Hippocampal formation (tissue), 2 donors: Measurements from ENCODE around the gene FAM240B.

ENCODE experiments used
- DNase-seq, 2 donors: peaks; one replicate each; lab custom pipeline; 2025; lab: John Stamatoyannopoulos, UW

The FAM240B gene

DNA sequence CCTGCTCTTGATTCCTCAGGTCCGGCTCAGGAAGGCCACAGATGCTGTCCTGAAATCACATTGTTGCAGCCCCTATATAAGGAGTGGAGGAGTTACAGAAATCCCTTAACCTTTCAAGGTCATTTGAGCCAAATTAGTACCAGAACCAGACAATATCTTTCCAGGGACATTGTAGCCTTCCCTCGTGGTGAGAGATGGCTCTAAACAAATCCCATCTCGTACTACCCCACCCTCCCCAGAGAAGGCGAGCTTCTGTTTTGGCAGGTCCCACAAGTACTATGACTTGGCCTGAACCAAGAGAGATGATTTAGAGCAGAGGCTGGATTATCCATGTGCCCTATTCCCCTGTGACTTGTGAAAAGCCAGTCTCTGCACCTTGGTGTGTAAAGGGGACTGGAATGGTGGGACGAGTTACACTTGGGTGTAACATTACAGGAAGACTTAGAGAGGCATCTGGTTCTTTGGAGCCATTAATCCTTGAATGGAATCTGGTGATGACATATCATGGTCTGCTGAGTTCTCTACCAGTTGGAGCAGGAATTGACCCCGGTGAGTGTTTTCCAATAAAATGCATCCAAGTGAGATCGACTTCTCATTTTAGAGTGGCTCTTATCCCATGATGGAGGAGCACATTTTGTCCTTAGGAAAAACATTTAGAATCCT lies at the start of gene FAM240B:
TSS of gene FAM240B (minus strand) at position 51 of the 663 bp plus-strand sequence. CDS start 16,134 bp downstream, outside the sequence.
- DNase-seq = no peak

DNA sequence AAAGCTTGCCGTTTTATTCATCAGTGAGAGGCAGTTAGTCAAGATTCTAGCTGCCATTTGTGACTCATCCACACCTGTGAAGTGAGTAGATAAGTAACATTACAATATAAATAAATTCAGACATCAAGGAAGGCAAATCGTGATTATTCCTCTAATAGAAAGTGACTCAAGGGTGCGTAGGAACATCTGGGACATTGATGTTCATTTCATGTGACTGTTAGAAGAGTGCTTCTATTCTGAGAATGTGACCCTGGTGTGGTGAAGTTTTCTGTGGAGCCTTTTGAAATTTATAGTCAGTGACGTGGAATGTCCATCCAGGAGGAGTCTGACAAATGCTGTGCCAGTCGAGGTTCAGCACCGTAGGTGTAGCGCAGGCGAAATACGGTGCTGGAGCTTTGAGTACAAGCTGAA lies 48.4 kb upstream of the FAM240B start:
- no peak for DNase-seq

DNA sequence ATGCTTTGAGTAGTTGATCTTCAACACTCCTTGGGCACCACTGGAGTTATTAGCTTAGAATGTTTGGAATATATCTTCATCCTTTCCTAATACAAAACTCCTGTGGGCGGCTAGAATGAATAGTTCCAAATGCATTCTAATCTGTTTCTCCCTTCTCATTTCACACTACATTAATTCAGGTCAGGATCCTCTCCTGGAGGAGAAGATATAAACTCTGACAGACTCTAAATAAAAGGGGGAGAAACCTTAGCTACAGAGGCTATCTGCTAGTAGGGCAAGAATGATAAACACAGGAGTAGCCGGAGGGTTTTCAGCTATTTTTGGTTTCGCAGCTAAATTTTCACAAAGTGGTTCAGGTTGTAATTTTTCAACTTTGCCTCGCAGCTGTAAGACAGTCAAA lies 45.2 kb upstream of the FAM240B start:
- DNase-seq = no peak

DNA sequence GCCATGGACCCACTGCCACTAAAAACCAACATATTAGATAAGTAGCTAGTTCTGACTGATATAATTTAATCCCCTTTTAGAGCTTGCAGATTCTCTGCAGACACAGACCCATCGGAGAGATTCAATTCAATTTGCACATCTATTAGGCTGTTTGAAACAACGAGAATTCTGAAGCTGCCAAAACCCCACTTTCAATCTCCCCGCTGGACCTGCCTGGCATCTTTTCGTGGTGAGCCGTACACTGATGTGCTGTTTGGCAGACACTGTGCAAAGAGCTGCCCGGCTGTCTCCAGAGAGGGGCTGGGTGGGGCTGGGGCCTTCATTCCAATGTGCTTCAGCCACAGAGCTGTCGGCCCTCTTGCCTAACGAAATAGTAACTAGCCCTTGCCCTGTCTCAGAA lies 42.1 kb upstream of the FAM240B start:
- no peak for DNase-seq

DNA sequence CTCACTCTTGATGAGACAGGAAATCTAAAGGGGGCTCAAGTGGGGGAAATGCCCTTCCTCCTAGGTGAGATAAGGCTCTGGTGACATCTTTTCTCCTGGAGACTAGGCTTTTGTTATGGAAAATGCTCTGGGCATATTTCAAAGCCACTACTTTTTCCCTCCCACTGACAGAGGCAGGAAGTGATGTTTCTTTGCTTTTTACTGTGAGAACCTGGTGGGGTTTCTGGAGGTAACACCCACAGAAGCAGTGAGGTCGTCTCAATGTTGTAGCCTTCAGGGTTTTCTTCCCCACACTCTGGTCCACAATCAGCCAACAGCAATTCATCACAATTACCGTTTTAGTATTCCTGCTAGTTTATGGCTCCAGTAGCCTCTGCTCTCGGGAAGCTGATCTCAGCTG lies 41.4 kb upstream of the FAM240B start:
- DNase-seq = no peak

DNA sequence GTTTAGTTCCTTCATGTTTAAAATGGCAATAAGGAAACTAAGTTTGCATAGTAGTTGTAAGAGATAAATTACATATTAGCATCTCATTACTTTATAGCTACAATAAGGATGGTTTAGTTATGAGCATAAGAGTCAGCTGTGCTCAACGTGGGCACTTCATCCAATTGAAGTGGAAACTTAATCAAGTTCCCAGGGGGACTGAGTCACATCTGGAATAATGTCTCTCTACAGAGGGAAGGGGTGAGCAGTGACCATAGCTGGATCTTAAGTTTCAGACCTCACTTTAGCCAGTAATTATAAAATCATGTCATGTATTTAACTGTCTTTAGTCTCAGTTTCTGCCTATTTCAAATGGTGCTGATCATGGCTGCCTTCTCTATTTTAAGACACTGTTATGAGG lies 36.8 kb upstream of the FAM240B start:
- DNase-seq = no peak

DNA sequence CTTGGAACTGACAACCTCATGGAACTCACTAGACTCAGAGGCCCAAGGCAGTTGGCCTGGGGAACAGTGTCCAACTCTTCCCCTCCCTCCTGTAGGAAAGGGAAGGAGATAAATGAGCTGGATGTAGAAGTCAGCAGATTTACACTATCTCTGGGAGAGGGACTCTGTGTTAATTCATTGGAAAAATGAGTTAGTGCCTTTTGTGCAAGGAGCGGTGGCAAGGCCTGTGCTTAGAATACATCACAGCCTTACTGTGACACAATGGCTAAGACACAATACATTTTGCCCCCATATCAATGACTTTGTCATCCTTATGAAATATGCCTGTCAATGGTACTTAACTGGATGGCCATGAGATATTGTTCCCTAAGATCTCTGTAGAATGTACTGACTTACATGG lies 28.0 kb upstream of the FAM240B start:
- DNase-seq = no peak

DNA sequence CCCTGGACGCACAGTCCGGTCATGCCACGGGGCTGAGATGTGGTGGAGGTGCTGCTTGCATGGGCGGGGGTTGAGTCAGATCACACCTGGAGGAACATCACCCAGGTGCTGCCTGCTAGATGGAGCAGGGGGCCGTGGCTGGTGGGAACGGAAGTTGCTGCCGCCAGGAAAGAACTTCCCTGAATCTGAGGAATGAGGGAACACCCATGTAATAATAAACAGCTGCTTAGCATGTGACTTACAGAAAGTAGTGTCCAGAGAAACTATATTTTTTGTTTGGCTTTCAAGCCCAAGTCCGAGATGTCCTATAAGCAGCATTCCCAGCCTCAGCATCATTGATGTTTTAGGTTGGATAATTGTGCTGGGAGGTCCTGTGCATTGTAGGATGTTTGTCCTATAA lies 27.1 kb upstream of the FAM240B start:
- DNase-seq = no peak

DNA sequence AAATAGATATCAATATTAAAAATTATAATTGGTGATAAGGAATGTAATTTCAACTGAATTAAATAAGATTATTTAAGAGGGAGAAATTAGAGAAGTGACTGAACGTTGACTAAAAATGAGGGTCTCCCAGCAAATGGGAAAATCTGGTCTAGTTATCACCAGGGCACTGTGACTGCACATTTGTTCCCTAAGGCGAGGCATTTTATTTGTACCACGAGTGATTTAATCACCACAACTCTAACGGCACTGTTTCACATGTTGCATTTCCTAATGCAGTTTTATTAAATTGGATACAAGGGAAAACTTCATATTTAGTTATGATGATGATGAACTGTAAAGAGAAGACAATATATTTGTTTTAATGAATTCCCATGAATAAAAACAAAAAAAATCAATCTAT lies 26.4 kb upstream of the FAM240B start:
- DNase-seq = no peak

DNA sequence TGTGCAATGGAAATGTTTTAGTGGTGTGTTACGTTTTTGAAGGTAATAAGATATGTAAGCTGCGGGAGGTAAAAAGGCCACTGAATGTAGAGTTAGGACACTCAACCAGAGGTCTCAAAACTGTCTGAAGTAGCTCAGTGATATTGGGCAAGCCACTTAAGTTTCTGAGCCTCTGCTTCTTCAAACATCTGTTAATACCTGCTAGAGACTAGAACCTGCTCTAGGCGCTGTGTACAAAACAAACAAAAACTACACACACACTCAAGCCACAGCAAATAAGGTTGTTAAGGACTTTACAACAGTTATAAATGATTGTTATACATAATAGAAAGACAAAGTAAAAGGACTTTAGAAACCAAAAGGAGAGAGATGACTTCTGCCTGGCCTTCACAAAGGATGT lies 24.6 kb upstream of the FAM240B start:
- DNase-seq = no peak

DNA sequence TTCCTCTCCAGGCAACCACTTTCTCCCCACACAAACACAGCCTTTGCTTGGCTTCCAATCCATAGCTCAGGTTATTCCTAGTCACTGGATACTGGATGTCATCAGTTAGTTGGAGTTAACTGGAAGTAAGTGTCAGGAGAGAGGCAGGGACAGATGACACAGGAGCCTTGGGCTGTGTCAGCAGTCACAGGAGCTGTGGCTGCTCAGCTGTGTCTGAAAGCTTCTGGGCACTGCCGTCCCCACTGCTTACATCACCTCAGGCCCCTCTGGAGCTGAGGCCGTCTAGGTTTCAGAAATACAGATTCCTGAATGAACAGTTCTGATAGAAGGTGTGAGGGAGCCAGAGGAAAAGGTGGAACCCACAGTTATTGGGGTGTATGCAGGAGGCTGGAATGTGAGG lies 17.3 kb upstream of the FAM240B start:
- DNase-seq = no peak

DNA sequence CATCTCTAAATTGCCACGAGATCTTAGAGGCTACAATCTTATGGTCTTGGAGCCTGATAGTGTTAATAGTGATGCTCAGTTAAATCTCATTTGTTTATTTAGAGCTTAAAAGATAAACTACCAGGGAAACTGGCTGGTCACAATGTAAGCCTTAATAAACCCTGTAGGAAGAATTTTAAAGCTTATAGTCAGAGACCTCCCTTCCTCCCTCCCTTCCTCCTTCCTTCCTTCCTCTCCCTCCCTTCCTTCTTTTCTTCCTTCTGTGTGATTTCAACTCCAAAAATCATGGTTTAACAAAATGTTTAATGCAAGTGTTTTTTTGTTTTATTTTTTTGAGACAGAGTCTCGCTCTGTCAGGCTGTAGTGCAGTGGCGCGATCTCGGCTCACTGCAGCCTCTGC lies 14.9 kb upstream of the FAM240B start:
- no peak for DNase-seq

DNA sequence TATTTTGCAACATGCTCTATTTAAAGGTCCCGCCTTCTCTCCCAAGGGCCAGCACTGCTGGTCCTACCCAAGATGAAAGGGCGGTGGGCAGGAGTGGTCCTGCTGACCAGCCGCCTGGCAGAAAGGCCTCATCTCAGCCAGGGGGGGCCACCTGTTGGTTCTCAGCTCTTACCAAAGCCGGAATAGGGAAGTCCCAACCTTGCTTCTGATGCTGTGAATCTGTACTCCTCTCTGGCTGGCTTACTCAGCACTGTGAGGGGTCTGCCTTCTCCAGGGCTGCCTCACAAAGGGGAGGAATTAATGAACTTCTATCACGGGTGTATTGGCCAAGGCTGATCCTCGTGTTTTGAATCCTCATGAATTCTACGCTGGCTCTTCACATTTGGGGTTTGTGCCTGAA lies 13.6 kb upstream of the FAM240B start:
- no peak for DNase-seq

DNA sequence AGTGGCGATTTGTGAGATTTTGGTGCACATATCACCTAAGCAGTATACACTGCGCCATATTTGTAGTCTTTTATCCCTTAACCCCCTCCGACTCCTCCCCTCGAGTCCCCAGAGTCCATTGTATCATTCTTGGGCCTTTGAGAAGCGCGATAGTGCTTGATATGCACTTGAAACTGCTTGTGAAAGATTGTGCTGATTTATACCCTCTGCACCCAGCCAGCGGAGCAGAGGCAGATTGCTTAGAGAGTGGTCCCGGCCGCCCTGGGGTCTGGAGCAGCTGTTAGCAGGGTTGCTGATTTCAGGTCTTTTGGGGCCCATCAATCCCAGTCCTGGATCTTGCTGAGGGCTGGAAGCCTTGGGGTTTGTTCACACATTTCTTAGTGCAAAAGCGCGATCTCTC lies 13.0 kb upstream of the FAM240B start:
- DNase-seq = no peak

DNA sequence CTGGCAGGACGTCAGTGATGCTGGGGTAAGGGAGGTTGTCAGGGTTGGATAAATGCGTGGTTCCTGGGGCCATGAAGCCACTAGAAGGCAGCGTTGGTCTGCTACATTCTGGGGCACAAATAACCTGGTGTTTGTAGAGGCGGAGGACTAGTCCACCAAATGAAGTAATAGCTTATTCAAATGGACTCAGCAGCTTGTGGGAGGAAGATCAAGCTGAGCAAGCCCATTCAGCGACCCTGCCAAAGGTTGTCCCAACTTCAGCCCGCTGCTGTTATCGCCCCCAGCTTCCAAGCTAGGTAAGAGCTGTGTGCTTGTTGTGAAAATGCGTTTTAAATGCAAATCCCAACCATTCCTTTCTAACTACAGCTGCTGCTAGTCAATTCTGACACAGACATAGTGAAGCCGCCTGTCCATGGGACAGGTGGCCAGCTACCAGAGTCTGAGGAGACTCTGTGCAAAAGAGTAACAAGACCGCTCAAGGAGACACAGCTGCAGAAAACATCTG lies 7.6 kb upstream of the FAM240B start:
- DNase-seq = no peak

DNA sequence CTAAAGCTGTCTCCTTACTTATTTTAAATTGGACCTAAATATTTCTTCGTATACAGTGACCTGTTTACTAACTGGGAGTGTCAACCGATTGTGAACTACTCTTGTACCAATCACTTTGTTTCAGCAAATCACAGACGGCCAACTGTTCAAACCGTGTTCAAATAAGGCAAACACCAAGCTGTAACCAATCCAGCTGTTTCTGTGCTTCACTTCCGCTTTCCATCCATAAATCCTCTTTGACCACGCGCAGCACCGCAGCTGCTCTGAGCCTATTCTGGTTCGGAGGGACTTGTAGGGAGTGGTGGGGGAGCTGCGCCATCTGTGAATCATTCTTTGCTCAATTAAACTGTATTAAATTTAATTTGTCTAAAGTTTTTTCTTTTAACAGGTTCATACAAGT lies 4.8 kb upstream of the FAM240B start:
- no peak for DNase-seq

DNA sequence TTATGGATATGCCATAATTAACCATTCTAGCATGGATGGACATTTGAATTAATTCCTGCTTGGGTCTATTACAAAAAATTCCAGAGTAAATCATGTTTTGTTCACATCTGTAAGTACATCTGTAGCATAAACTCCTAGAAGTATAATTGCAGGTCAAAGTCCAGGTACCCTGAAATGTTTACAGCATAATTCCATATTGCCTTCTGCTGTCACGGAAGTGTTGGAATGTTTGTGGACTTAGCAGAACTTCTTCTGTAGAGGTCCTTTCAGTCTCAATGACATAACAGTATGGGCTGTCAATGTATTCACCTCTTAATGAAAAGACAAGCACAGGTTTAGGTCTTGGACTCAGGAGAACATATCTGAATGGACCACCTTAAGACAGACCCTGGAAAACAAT lies 1.8 kb downstream of the FAM240B start:
- no peak for DNase-seq

DNA sequence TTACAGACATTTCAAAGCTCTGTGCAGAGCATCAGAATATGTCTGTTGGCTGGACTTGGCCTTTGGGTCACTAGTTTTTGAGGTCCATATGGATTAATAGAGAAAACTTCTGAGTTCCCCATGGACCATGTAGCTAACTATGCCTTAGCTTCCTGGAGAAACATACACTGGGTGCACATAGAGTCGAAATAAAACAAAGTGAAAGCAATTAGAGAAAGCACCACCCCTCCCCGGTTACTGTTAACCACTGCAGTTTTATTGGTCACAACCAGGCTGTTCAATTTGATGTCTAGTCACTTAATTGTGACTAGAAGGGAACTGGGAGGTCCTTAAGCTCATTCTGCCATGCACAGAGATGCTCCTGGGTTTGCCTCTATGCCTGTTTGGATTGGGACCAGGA lies 4.2 kb downstream of the FAM240B start:
- DNase-seq = no peak

DNA sequence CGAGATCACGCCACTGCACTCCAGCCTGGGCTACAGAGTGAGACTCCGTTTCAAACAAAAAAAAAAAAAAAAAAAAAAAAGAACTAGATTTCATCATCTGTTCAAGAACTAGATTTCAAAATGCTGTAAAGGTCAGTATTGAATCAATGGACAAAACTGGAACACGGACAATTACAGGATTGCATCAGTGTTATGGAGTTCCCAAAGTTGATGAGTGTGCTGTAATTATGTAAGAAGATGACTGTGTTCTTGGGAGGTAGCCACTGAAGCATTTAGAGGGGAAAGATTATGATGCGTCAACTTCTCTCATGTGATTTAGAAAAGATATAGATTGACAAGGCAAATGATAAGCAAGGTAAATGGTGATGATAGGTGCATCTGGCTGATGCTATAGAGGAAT lies 6.5 kb downstream of the FAM240B start:
- DNase-seq = no peak

DNA sequence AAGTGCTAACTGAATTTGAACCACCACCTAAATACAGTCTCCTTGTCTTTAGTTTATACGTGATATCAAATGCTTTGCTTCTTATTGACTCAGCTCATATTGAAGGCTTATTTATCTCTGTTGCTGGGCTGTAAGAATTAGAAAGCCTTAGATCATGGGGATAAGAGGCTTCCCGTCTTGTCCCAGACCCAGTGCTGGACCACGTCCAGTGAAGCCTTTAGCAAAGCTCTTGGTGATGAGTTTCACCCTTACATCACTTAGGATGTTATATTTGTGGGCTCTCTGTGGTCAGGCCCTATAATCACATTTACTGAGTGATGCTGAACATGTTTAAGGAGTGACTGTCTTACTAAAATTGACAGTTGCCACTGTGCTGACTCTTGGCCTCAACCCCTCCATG lies 11.2 kb downstream of the FAM240B start:
- DNase-seq = no peak

DNA sequence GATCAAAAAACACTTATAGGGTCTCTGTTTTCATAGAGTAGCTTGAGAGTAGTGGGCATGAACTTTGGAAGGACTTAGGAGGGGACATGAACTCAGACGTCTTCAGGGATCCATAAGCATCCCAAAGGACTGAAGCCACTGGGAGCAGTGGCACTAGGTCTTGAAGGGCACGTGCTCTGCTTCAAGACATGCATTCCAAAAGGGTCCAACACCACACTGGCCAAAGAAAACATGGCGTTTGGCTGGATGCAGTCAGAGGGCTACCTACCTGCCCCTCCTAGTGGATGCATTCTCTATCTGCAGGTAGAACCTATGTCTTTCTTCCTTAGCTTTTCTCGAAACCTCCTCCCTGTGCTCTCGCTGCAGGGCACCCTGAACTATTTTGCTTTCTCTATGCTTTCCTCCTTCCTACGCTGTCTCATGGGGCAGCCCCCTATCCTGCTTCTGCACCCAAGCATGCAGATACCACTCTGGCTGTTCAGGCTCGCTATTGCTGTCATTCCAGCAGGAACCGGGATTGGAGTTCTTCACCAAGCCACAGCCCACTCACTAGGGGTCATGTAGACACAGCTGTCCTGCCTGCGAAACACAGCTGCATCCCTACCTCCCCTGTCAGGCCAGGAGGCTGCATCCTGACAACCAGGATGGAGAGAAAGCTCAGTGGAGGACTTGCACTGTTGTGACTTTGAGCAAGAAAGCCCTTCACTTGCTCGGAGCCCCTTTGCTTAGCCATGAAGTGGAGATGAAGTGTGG lies 11.9 kb downstream of the FAM240B start:
- no peak for DNase-seq

DNA sequence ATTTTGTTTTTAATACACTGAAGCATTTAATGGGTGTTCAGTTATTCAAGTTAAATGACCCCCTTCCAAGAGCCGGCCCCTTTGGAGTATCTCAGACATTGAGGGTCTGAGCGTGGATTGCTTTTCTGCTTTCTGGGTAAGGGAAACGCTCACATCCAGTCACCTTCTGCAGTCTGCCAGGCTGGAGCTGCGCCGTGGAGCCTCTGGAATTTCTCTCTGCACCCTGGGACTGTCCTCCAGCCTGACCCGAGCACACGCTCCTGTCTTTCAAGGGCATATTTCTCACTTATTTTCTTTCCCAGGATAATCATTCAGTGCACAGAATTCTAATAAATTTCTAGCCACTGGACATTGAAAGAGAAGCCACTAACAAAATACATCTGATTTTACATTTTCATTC lies 13.4 kb downstream of the FAM240B start:
- no peak for DNase-seq

DNA sequence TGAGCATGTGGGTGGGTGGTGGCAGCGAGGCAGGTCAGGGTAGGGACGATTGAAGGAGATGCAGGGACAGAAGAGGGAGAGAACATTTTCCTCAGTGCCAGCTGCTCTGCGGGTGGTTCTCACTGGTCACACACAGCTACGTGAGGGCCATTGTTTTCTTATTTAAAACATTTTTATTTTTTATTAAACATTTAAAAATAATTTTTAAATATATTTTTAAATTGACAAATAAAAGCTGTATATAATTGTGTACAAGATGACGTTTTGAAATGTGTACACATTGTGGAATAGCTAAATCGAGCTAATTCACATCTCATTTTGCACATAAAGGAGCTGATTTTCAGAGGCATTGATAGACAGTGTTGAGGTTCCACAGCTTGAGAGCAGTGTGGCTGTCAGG lies 14.0 kb downstream of the FAM240B start:
- DNase-seq = no peak

DNA sequence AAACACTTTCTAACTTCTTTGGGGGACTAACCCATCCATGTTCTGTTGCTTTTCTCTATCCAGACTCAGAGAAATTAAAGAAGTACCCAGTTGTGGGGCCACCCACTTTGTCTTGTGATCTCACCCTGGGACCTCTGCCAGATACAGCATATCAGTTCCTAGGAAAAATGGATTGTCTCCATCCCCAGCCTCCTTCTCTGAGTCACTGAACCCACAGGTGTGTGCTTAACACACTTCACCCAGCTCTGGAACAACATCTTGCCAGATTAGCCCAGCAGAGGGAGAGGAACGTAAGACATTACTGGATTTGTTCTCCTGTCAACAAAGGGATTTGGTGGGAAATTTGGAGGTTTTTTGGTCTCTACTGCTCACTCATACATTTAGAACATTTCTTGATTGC lies 19.2 kb downstream of the FAM240B start:
- DNase-seq = no peak
